Neural progenitor cell (in vitro differentiated cells): Measurements from ENCODE around the gene IKZF5. TPM values are rescaled to one million over a fixed set of nuclear protein-coding genes. Genes with fewer than 3 reads are reported as not detected.

Experiments
- DNase-seq: peaks from one replicate; pipeline ENCODE4 v3.0.0-alpha.2; 2016; ENCODE audit warnings: low spot score
- H2AFZ ChIP-seq: fragments of 200-600 bp; sonication (generic); replicated peaks from 2 replicates; pipeline ENCODE4 v1.6.1; 2016; ENCODE audit warnings: antibody characterized with exemption
- H3F3A ChIP-seq: fragments of 200-600 bp; sonication (generic); 2 replicates; pipeline ENCODE4 v1.6.1; 2016; ENCODE audit warnings: antibody characterized with exemption, low read depth
- H3K27ac ChIP-seq: fragments of 200-600 bp; sonication (generic); 2 replicates; pipeline ENCODE4 v1.5.1; 2016; ENCODE audit warnings: mild to moderate bottlenecking
- H3K27me3 ChIP-seq: fragments of 200-600 bp; sonication (generic); 2 replicates; pipeline ENCODE4 v1.6.1; 2016; ENCODE audit warnings: mild to moderate bottlenecking, moderate library complexity
- H3K36me3 ChIP-seq: fragments of 200-600 bp; sonication (generic); 2 replicates; pipeline ENCODE4 v1.5.1; 2016
- H3K4me1 ChIP-seq: fragments of 200-600 bp; sonication (generic); 2 replicates; pipeline ENCODE4 v1.6.1; 2016; ENCODE audit warnings: mixed run types
- H3K4me2 ChIP-seq: fragments of 200-600 bp; sonication (generic); 2 replicates; pipeline ENCODE4 v1.6.1; 2016
- H3K4me3 ChIP-seq: fragments of 200-600 bp; sonication (generic); 2 replicates; pipeline ENCODE4 v1.5.1; 2016
- H3K79me2 ChIP-seq: fragments of 200-600 bp; sonication (generic); 2 replicates; pipeline ENCODE4 v1.6.1; 2016; ENCODE audit warnings: low read depth
- H3K9ac ChIP-seq: fragments of 200-600 bp; sonication (generic); 2 replicates; pipeline ENCODE4 v1.6.1; 2016
- H3K9me3 ChIP-seq: fragments of 200-600 bp; sonication (generic); 2 replicates; pipeline ENCODE4 v1.5.1; 2016; ENCODE audit warnings: low read depth
- H4K20me1 ChIP-seq: fragments of 200-600 bp; sonication (generic); 2 replicates; pipeline ENCODE4 v1.6.1; 2016; ENCODE audit warnings: low read depth
- H3K27ac Mint-ChIP-seq: 3 replicates; pipeline ENCODE4 v1.8.0; 2021; ENCODE audit warnings: mixed read lengths
- H3K27me3 Mint-ChIP-seq: 2 replicates; pipeline ENCODE4 v1.8.0; 2022; ENCODE audit warnings: low read depth, mild to moderate bottlenecking, inconsistent platforms, moderate library complexity, mixed read lengths; ENCODE audit not compliant: insufficient read depth
- H3K36me3 Mint-ChIP-seq: 3 replicates; pipeline ENCODE4 v1.8.0; 2021; ENCODE audit warnings: mixed read lengths
- H3K4me1 Mint-ChIP-seq: 3 replicates; pipeline ENCODE4 v1.8.0; 2021; ENCODE audit warnings: mixed read lengths
- H3K4me3 Mint-ChIP-seq: 3 replicates; pipeline ENCODE4 v1.8.0; 2021; ENCODE audit warnings: mild to moderate bottlenecking, moderate library complexity, mixed read lengths
- H3K9me3 Mint-ChIP-seq: 3 replicates; pipeline ENCODE4 v1.8.0; 2020; ENCODE audit warnings: mixed read lengths
- CTCF ChIP-seq: fragments of 200-600 bp; sonication (generic); IDR thresholded peaks from 2 replicates; pipeline ENCODE4 v1.5.1; 2017; ENCODE audit warnings: antibody characterized with exemption, mild to moderate bottlenecking
- EZH2 ChIP-seq: fragments of 200-600 bp; sonication (generic); IDR thresholded peaks from 2 replicates; pipeline ENCODE4 v1.6.1; 2017; ENCODE audit warnings: antibody characterized with exemption, mild to moderate bottlenecking, moderate library complexity
- EZH2phosphoT487 ChIP-seq: fragments of 200-600 bp; sonication (generic); IDR thresholded peaks from 2 replicates; pipeline ENCODE4 v1.6.1; 2017; ENCODE audit warnings: antibody characterized with exemption
- total RNA-seq: library from RNA; depleted of rRNA; stranded (reverse); fragments of >200 nt; gene quantifications from 2 replicates; pipeline ENCODE4 v1.2.3, GENCODE V29; 2015; ENCODE audit warnings: low replicate concordance

IKZF5 gene
- total RNA-seq, 1 donor from 2014 or later: 10.7 TPM

DNA sequence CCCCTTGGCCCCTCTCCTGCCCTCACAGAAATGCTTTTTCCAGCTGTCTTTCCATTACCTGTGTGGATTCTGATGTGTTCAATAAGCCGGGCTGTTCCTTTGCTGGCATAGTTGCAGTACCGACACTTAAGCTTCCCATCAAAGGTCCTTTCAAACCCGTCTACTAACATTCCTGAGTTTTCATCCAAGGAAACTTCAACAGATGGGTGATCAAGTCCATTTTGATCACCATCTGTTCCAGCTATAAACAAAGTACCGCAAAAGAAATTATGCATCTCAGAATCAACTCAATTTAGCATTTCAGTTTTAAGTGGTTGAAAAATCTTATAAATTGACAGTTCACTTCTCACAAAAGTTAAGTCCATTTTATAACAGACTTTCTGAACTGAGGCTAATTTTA lies 12.7 kb downstream of the IKZF5 start:
- no peak overlapping the region for H3K9ac ChIP-seq
- H3K9me3 ChIP-seq: no peaks in the 10 kb centered on the region
- Mint-ChIP-seq H3K4me1 (no peaks in the 10 kb centered on the region), H3K36me3 (peaks cover 3% of the 10 kb centered on the region), H3K9me3 (no peaks in the 10 kb centered on the region), H3K4me3 (no peak overlapping the region), H3K27ac (no peak overlapping the region), H3K27me3 (no peaks in the 10 kb centered on the region)
- H2AFZ ChIP-seq: no peak overlapping the region
- peaks cover 10% of the 10 kb centered on the region for H3K4me1 ChIP-seq
- H3K27me3 ChIP-seq: no peaks in the 10 kb centered on the region
- no peaks in the 10 kb centered on the region for H3F3A ChIP-seq
- H4K20me1 ChIP-seq: peaks cover 5% of the 10 kb centered on the region
- H3K27ac ChIP-seq: no peak overlapping the region
- no peak for TF ChIP-seq CTCF
- TF ChIP-seq EZH2phosphoT487: no peak
- no peak for TF ChIP-seq EZH2
- peaks cover 8% of the 10 kb centered on the region for H3K36me3 ChIP-seq
- no peak overlapping the region for H3K4me2 ChIP-seq
- H3K79me2 ChIP-seq: peaks cover 14% of the 10 kb centered on the region
- DNase-seq: no peak
- H3K4me3 ChIP-seq: no peak overlapping the region

DNA sequence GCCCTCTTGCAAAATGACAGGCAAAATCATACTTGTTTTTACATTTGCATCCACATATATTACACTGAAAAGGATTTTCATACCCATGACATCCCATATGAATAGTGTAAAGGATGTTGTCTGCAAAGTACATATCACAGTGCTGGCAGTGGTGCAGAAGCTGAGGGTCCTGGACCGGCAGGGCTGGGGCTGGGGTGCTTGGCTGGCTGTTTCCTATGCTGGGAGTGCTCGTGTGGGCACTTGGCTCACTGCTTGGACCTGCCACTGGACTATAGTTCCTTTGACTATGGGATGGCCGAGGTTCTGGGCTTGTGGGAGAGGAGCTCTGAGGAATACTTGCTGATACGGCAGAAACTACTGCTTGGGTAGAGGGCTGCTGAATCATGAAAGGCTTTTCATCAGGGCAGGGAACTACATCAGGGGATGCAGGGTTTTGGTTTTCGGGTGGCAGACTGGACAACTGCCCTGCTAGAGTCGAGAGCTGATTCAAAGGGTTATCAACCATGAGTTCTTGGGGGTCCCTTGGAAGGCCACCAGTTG lies 14.7 kb downstream of the IKZF5 start:
- Mint-ChIP-seq H3K4me1 (no peaks in the 10 kb centered on the region), H3K4me3 (no peak overlapping the region), H3K36me3 (peaks cover 3% of the 10 kb centered on the region), H3K27me3 (no peaks in the 10 kb centered on the region), H3K27ac (no peak overlapping the region), H3K9me3 (no peaks in the 10 kb centered on the region)
- H3K79me2 ChIP-seq: no peaks in the 10 kb centered on the region
- no peak overlapping the region for H2AFZ ChIP-seq
- H3K4me3 ChIP-seq: no peak overlapping the region
- H3K4me2 ChIP-seq: no peak overlapping the region
- H4K20me1 ChIP-seq: no peaks in the 10 kb centered on the region
- TF ChIP-seq CTCF: no peak
- no peaks in the 10 kb centered on the region for H3K27me3 ChIP-seq
- no peak overlapping the region for H3K27ac ChIP-seq
- peaks cover 14% of the 10 kb centered on the region for H3K36me3 ChIP-seq
- no peak overlapping the region for H3K9ac ChIP-seq
- DNase-seq: no peak
- H3K9me3 ChIP-seq: no peaks in the 10 kb centered on the region
- no peaks in the 10 kb centered on the region for H3K4me1 ChIP-seq
- H3F3A ChIP-seq: peaks cover 13% of the 10 kb centered on the region

GRCh38 chr10:122992031-122992585 lies 16.5 kb downstream of the IKZF5 start:
- H3K9ac ChIP-seq: no peak overlapping the region
- H3K4me2 ChIP-seq: no peak overlapping the region
- Mint-ChIP-seq H3K36me3 (peaks cover 3% of the 10 kb centered on the region), H3K9me3 (no peaks in the 10 kb centered on the region), H3K4me3 (no peak overlapping the region), H3K27me3 (no peaks in the 10 kb centered on the region), H3K4me1 (no peaks in the 10 kb centered on the region), H3K27ac (no peak overlapping the region)
- H3K4me3 ChIP-seq: no peak overlapping the region
- H3K27me3 ChIP-seq: no peaks in the 10 kb centered on the region
- no peak for DNase-seq
- peak overlapping the region; percentile 0 for H3K27ac ChIP-seq
- peaks cover 13% of the 10 kb centered on the region for H3F3A ChIP-seq
- no peaks in the 10 kb centered on the region for H3K79me2 ChIP-seq
- H2AFZ ChIP-seq: no peak overlapping the region
- H3K9me3 ChIP-seq: no peaks in the 10 kb centered on the region
- peaks cover 14% of the 10 kb centered on the region for H3K36me3 ChIP-seq
- no peaks in the 10 kb centered on the region for H3K4me1 ChIP-seq
- TF ChIP-seq CTCF (no peak), EZH2phosphoT487 (no peak), EZH2 (no peak)
- no peaks in the 10 kb centered on the region for H4K20me1 ChIP-seq
